Measurements from ENCODE around the gene HOXA9. TPM values are rescaled to one million over a fixed set of nuclear protein-coding genes. Genes with fewer than 3 reads are reported as not detected.
A peak's percentile ranks its signal among the peaks of the same experiment; 100 is the strongest.

HOXA9 gene
- polyA plus RNA-seq, 1 donor from 2014 or later = not detected

DNA sequence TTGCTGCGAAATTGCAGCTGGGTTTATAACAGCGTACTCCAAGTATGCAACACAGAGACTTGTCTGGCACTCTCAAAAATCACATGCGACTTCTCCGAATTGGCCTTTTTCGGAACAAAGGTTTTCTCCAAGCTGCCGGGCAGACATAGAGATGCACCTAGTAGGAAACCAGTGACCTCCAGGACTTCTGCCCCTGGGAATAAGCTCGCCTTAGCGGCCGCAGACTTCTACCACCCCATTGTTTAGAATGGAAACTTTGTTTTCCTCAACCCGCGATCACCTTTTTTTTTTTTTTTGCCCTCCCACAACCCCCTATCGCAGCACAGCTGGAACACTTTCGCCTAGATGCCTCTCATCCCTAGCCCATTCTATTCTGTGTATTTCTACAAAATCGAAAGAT lies 13.7 kb upstream of the HOXA9 start:
- Histone ChIP-seq H3K9me2 (ENCODE audit: insufficient read depth, low read length) (no peaks in the 10 kb centered on the region), H3K4me2 (ENCODE audit: low read length) (no peak overlapping the region), H3K79me2 (replicated peaks; ENCODE audit: insufficient read depth, low read length) (no peaks in the 10 kb centered on the region), H3K36me3 (ENCODE audit: insufficient read depth, low read length) (no peaks in the 10 kb centered on the region), H2AFZ (ENCODE audit: low read depth, low read length) (no peak overlapping the region), H3K27ac (ENCODE audit: low read length) (no peak overlapping the region), H3K27me3 (ENCODE audit: insufficient read depth, low read depth, low read length) (peaks cover 100% of the 10 kb centered on the region), H3F3A (ENCODE audit: insufficient read depth, low read length, poor library complexity, severe bottlenecking) (no peaks in the 10 kb centered on the region), H3K9ac (ENCODE audit: low read length) (no peak overlapping the region), H3K4me3 (ENCODE audit: low read length) (no peak overlapping the region), H3K9me3 (ENCODE audit: low read length) (peaks cover 8% of the 10 kb centered on the region), H4K20me1 (ENCODE audit: insufficient read depth) (no peaks in the 10 kb centered on the region)
- peak; percentile 70 for TF ChIP-seq EZH2 (IDR thresholded peaks at IDR 0.05; ENCODE audit: borderline replicate concordance, insufficient read depth, low read length, poor library complexity, severe bottlenecking)
- TF ChIP-seq, protein P1, sequence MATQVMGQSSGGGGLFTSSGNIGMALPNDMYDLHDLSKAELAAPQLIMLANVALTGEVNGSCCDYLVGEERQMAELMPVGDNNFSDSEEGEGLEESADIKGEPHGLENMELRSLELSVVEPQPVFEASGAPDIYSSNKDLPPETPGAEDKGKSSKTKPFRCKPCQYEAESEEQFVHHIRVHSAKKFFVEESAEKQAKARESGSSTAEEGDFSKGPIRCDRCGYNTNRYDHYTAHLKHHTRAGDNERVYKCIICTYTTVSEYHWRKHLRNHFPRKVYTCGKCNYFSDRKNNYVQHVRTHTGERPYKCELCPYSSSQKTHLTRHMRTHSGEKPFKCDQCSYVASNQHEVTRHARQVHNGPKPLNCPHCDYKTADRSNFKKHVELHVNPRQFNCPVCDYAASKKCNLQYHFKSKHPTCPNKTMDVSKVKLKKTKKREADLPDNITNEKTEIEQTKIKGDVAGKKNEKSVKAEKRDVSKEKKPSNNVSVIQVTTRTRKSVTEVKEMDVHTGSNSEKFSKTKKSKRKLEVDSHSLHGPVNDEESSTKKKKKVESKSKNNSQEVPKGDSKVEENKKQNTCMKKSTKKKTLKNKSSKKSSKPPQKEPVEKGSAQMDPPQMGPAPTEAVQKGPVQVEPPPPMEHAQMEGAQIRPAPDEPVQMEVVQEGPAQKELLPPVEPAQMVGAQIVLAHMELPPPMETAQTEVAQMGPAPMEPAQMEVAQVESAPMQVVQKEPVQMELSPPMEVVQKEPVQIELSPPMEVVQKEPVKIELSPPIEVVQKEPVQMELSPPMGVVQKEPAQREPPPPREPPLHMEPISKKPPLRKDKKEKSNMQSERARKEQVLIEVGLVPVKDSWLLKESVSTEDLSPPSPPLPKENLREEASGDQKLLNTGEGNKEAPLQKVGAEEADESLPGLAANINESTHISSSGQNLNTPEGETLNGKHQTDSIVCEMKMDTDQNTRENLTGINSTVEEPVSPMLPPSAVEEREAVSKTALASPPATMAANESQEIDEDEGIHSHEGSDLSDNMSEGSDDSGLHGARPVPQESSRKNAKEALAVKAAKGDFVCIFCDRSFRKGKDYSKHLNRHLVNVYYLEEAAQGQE (IDR thresholded peaks at IDR 0.05; ENCODE audit: borderline replicate concordance) = no peak

- H3K36me3 ChIP-seq (ENCODE audit: insufficient read depth, low read length) = no peaks in the 10 kb centered on the region
- H3K9me3 ChIP-seq (ENCODE audit: low read length) = peaks cover 8% of the 10 kb centered on the region
- H2AFZ ChIP-seq (ENCODE audit: low read depth, low read length) = no peak overlapping the region
- H3K4me2 ChIP-seq (ENCODE audit: low read length) = no peak overlapping the region
- no peaks in the 10 kb centered on the region for H4K20me1 ChIP-seq (ENCODE audit: insufficient read depth)
- H3K79me2 ChIP-seq (replicated peaks; ENCODE audit: insufficient read depth, low read length) = no peaks in the 10 kb centered on the region
- no peaks in the 10 kb centered on the region for H3K9me2 ChIP-seq (ENCODE audit: insufficient read depth, low read length)
- H3K9ac ChIP-seq (ENCODE audit: low read length) = no peak overlapping the region
- peaks cover 100% of the 10 kb centered on the region for H3K27me3 ChIP-seq (ENCODE audit: insufficient read depth, low read depth, low read length)
- no peak overlapping the region for H3K4me3 ChIP-seq (ENCODE audit: low read length)
- no peak overlapping the region for H3K27ac ChIP-seq (ENCODE audit: low read length)
- no peak for TF ChIP-seq SMC3 (conservative IDR thresholded peaks at IDR 0.05; ENCODE audit: poor library complexity)
- TF ChIP-seq EP300 (conservative IDR thresholded peaks at IDR 0.05; ENCODE audit: poor library complexity, severe bottlenecking) = no peak
- TF ChIP-seq RAD21 (conservative IDR thresholded peaks at IDR 0.05) = no peak
- TF ChIP-seq TAF1 (IDR thresholded peaks at IDR 0.05; ENCODE audit: low read depth) = no peak
- TF ChIP-seq, protein P1 (IDR thresholded peaks at IDR 0.05; ENCODE audit: borderline replicate concordance) = no peak
- no peak for TF ChIP-seq MXI1 (conservative IDR thresholded peaks at IDR 0.05; ENCODE audit: poor library complexity, severe bottlenecking)
- no peak for TF ChIP-seq POLR2AphosphoS5 (IDR thresholded peaks at IDR 0.05)
- H3F3A ChIP-seq (ENCODE audit: insufficient read depth, low read length, poor library complexity, severe bottlenecking) = no peaks in the 10 kb centered on the region
These were observed 13.0 kb upstream of the HOXA9 start for GRCh38 chr7:27178366-27178765.

Measured in neural cell (in vitro differentiated cells).